Esophagus squamous epithelium (tissue), 5 donors: Measurements from ENCODE around the gene GPR141. TPM values are rescaled to one million over a fixed set of nuclear protein-coding genes. Genes with fewer than 3 reads are reported as not detected.

Source experiments
- DNase-seq: peaks from one replicate; lab custom pipeline; 2025; lab: John Stamatoyannopoulos, UW
- H3K27ac ChIP-seq, 4 donors: fragments of 200-600 bp; sonication (generic); one replicate each; pipeline ENCODE4 v1.5.1; 2016 to 2019; ENCODE audit warnings: mild to moderate bottlenecking in 1 of 4
- H3K27me3 ChIP-seq, 4 donors: fragments of 200-600 bp; sonication (generic); 1 replicate in 3 of 4; 2 replicates in 1 of 4; pipeline versions ENCODE4 v1.5.1 to v1.6.0; 2017 to 2021; ENCODE audit warnings: antibody characterized with exemption in 1 of 4
- H3K36me3 ChIP-seq, 3 donors: fragments of 200-600 bp; sonication (generic); one replicate each; pipeline ENCODE4 v1.5.1; 2016 to 2019
- H3K4me1 ChIP-seq, 3 donors: fragments of 200-600 bp; sonication (generic); one replicate each; pipeline ENCODE4 v1.5.1; 2017 to 2019
- H3K4me3 ChIP-seq, 4 donors: fragments of 200-600 bp; sonication (generic); 1 replicate in 3 of 4; 2 replicates in 1 of 4; pipeline ENCODE4 v1.5.1; 2016 to 2019; ENCODE audit warnings: mild to moderate bottlenecking in 2 of 4, moderate library complexity in 1 of 4
- H3K9me3 ChIP-seq, 3 donors: fragments of 200-600 bp; sonication (generic); one replicate each; pipeline ENCODE4 v1.5.1; 2016 to 2019
- CTCF ChIP-seq, 6 experiments: fragments of 450-650 bp in 4 of 6; fragments of 200-600 bp in 2 of 6; sonication (generic) in 2 of 6; IDR thresholded peaks; one replicate each; pipeline ENCODE4 v1.5.1; 2016 to 2019; ENCODE audit warnings: antibody characterized with exemption in 6 of 6, mild to moderate bottlenecking in 4 of 6, moderate library complexity in 4 of 6
- POLR2A ChIP-seq, 4 donors: fragments of 450-650 bp; IDR thresholded peaks; one replicate each; pipeline ENCODE4 v1.6.1; 2017; ENCODE audit warnings: antibody characterized with exemption in 4 of 4, mild to moderate bottlenecking in 4 of 4, moderate library complexity in 3 of 4
- WGBS, 2 donors: methylation state at CpG; one replicate each; pipeline ENCODE4 v1.1.5; 2018; 5-methylcytosine and 5-hydroxymethylcytosine counted together
- intact Hi-C: fragments of 100-400 bp; cut with DNase I; formaldehyde crosslinking; loops from one replicate; pipeline ENCODE4 v1.15.0; 2022
- total RNA-seq, 4 donors: library from RNA; depleted of rRNA; stranded (reverse); fragments of >200 nt; gene quantifications; one replicate each; pipeline ENCODE4 v1.1.0, GENCODE V29; 2016
- donor health status: DM: yes; HTN: yes; CAD: no.

GPR141 gene
- total RNA-seq, 4 donors from 2014 or later = 0.76 TPM; not detected in 3

- H3K36me3 ChIP-seq = no peaks in the 10 kb centered on the region
- H3K27me3 ChIP-seq = no peaks in the 10 kb centered on the region
- no peaks in the 10 kb centered on the region for H3K9me3 ChIP-seq
- H3K27ac ChIP-seq = no peak overlapping the region
- H3K4me1 ChIP-seq = no peaks in the 10 kb centered on the region
- no peak for DNase-seq
- intact Hi-C loops = no loop called here
- 57 to 91% methylated on average over 1 of the region's 1 CpG for WGBS, 2 donors
- no peak for TF ChIP-seq POLR2A (IDR thresholded peaks at IDR 0.05)
- no peak for TF ChIP-seq CTCF (IDR thresholded peaks at IDR 0.05)
- no peak overlapping the region for H3K4me3 ChIP-seq
Measured at GRCh38 chr7:37719077-37719476, 35.5 kb downstream of the GPR141 start.

- DNase-seq = no peak
- no peak overlapping the region for H3K4me3 ChIP-seq
- H3K36me3 ChIP-seq = no peaks in the 10 kb centered on the region
- no peak for TF ChIP-seq CTCF (IDR thresholded peaks at IDR 0.05)
- no peak for TF ChIP-seq POLR2A (IDR thresholded peaks at IDR 0.05)
- H3K27me3 ChIP-seq = no peaks in the 10 kb centered on the region
- H3K4me1 ChIP-seq = peaks cover 0 to 4% (median 0%) of the 10 kb centered on the region in 3 donors
- intact Hi-C loops = no loop called here
- H3K9me3 ChIP-seq = no peaks in the 10 kb centered on the region
- no peak overlapping the region for H3K27ac ChIP-seq
- 86 to 89% methylated on average over 3 to 4 of the region's 4 CpGs for WGBS, 2 donors
Measured at GRCh38 chr7:37724732-37725131, 41.2 kb downstream of the GPR141 start.

GRCh38 chr7:37726016-37726415, 42.5 kb downstream of the GPR141 start:
- WGBS, 2 donors = 86 to 100% methylated on average over 1 of the region's 1 CpG

GRCh38 chr7:37728747-37729146, 45.2 kb downstream of the GPR141 start:
- Histone ChIP-seq H3K27me3 (no peaks in the 10 kb centered on the region), H3K27ac (no peak overlapping the region), H3K36me3 (no peaks in the 10 kb centered on the region), H3K4me3 (no peak overlapping the region), H3K9me3 (no peaks in the 10 kb centered on the region), H3K4me1 (peaks cover 0 to 4% (median 0%) of the 10 kb centered on the region in 3 donors)
- WGBS, 2 donors = 5 to 24% methylated on average over 1 of the region's 1 CpG
- TF ChIP-seq CTCF (IDR thresholded peaks at IDR 0.05) (no peak), POLR2A (IDR thresholded peaks at IDR 0.05) (no peak)
- no peak for DNase-seq
- intact Hi-C loops = no loop called here

More at GRCh38 chr7:37726016-37726415, 42.5 kb downstream of the GPR141 start:
- Histone ChIP-seq H3K4me1 (peaks cover 0 to 4% (median 0%) of the 10 kb centered on the region in 3 donors), H3K4me3 (no peak overlapping the region), H3K27ac (no peak overlapping the region), H3K27me3 (no peaks in the 10 kb centered on the region), H3K36me3 (no peaks in the 10 kb centered on the region), H3K9me3 (no peaks in the 10 kb centered on the region)
- intact Hi-C loops = no loop called here
- TF ChIP-seq CTCF (IDR thresholded peaks at IDR 0.05) (no peak), POLR2A (IDR thresholded peaks at IDR 0.05) (no peak)
- no peak for DNase-seq

GRCh38 chr7:37729181-37729580, 45.6 kb downstream of the GPR141 start:
- Histone ChIP-seq H3K9me3 (no peaks in the 10 kb centered on the region), H3K4me3 (no peak overlapping the region), H3K27ac (peak overlapping the region in 1 of 4 donors; percentile 11), H3K27me3 (no peaks in the 10 kb centered on the region), H3K4me1 (peaks cover 0 to 4% (median 0%) of the 10 kb centered on the region in 3 donors), H3K36me3 (no peaks in the 10 kb centered on the region)
- intact Hi-C loops = no loop called here
- no peak for DNase-seq
- TF ChIP-seq CTCF (IDR thresholded peaks at IDR 0.05) (no peak), POLR2A (IDR thresholded peaks at IDR 0.05) (no peak)
